ENCODE results near the gene VAV1.

VAV1 gene

DNA sequence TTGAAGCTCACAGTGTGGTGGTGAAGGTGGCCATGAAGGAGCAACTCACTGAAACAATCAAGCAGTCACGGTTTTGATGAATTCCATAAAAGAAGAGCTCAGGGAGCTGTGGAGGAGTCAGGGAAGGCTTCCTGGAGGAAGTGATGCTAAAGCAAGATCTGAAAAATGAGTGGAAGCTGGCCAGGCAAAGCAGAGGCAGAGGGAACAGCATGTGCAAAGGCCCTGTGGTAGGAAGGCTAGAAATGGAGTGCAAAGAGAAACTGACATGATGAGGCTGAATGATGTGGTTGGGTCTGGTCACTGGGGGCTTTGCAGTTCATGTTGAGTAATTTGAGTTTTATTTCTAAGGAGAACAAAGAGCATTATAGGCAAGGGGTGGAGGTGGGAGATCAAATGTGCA is 121.8 kb downstream of the VAV1 start:
- DNase-seq (ENCODE audit: low spot score), result no peak

DNA sequence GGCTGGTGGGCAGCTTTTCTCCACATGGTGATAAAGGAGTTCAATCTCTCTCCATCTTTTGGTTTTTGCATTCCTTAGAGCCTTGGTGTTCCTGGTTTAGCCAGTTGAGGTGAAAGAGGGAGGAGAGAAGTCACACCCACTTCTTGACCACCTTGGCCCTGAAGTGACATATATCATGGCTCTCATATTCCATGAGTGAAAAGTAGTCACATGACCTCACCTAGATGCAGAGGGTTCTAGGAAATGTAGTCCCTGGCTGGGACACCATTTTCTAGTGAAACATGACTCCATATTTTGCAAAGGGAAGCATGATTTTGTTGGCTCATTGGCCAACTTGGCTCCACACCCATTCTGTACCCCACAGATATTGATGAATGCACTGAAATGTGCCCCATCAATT is 130.9 kb downstream of the VAV1 start:
- no peak for DNase-seq (ENCODE audit: low spot score)

DNA sequence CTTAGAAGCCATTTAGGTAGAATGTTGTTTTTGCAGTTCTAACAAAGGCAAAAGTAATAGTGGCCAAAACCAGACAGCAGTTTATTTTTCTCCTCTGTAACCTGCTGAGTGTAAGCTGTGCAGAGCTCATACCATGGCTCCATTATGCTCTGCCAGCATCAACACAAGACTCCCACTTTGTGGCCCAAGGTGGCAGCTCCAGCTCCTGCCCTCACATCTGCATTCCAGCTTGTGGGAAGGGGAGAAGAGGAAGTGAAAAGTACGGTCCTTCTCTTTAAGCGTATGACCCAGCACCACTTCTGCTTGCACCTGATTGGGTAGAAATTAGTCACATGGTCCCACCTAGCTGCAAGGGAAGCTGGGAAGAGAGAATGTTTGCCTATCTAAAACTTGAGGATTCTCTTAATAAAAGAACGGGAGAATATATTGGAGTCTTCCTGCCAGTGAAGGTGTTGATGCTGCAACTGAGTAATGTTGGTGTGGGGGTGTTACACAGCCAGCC is 134.1 kb downstream of the VAV1 start:
- no peak for DNase-seq (ENCODE audit: low spot score)

All from CD4-positive, alpha-beta T cell treated with Interleukin-2 at 100 ng/mL for 4 hours (primary cell).